Trophoblast cell (in vitro differentiated cells and primary cell): ENCODE measurements around the gene PKMYT1.

Experiments used
- DNase-seq, 2 donors: peaks; one replicate each; pipeline ENCODE4 v3.0.0-alpha.2; 2016
- H2AFZ ChIP-seq: 2 replicates; pipeline ENCODE4 v1.6.1; 2013; ENCODE audit warnings: low read length, moderate library complexity, mild to moderate bottlenecking; ENCODE audit not compliant: insufficient read depth, poor library complexity
- H2AK5ac ChIP-seq: 2 replicates; pipeline ENCODE4 v1.6.1; 2013; ENCODE audit warnings: mild to moderate bottlenecking, low read length
- H2BK120ac ChIP-seq: 2 replicates; pipeline ENCODE4 v1.6.1; 2013; ENCODE audit warnings: low read length, mild to moderate bottlenecking, moderate library complexity; ENCODE audit not compliant: insufficient read depth, poor library complexity
- H2BK12ac ChIP-seq: 2 replicates; pipeline ENCODE4 v1.6.1; 2013; ENCODE audit warnings: mild to moderate bottlenecking, low read length, moderate library complexity
- H2BK5ac ChIP-seq: 2 replicates; pipeline ENCODE4 v1.6.1; 2013; ENCODE audit warnings: low read length, low read depth, moderate library complexity, mild to moderate bottlenecking; ENCODE audit not compliant: poor library complexity
- H3K14ac ChIP-seq: 2 replicates; pipeline ENCODE4 v1.6.1; 2013; ENCODE audit warnings: mild to moderate bottlenecking, low read length
- H3K18ac ChIP-seq: 2 replicates; pipeline ENCODE4 v1.6.1; 2013; ENCODE audit warnings: mild to moderate bottlenecking, low read length
- H3K23ac ChIP-seq: 2 replicates; pipeline ENCODE4 v1.6.1; 2013; ENCODE audit warnings: low read length
- H3K27ac ChIP-seq: 2 replicates; pipeline ENCODE4 v1.5.1; 2013; ENCODE audit warnings: low read depth, mild to moderate bottlenecking, inconsistent platforms, low read length, moderate library complexity
- H3K27me3 ChIP-seq: 2 replicates; pipeline ENCODE4 v1.6.1; 2013; ENCODE audit warnings: inconsistent platforms, mild to moderate bottlenecking, low read length, moderate library complexity; ENCODE audit not compliant: insufficient read depth
- H3K36me3 ChIP-seq, 2 experiments: 1 replicate in 1 of 2; 2 replicates in 1 of 2; pipeline ENCODE4 v1.6.1; 2013; ENCODE audit warnings: low read length in 2 of 2, mild to moderate bottlenecking in 2 of 2, moderate library complexity in 1 of 2; ENCODE audit not compliant: insufficient read depth in 2 of 2, control insufficient read depth in 1 of 2
- H3K4ac ChIP-seq: 2 replicates; pipeline ENCODE4 v1.6.1; 2013; ENCODE audit warnings: low read depth, mild to moderate bottlenecking, low read length, moderate library complexity
- H3K4me1 ChIP-seq, 2 experiments: 1 replicate in 1 of 2; 2 replicates in 1 of 2; pipeline ENCODE4 v1.6.1; 2013; ENCODE audit warnings: low read length in 2 of 2, mild to moderate bottlenecking in 2 of 2, moderate library complexity in 1 of 2; ENCODE audit not compliant: insufficient read depth in 2 of 2, control insufficient read depth in 1 of 2
- H3K4me2 ChIP-seq: 2 replicates; pipeline ENCODE4 v1.6.1; 2013; ENCODE audit warnings: inconsistent platforms, mild to moderate bottlenecking, low read length, moderate library complexity
- H3K4me3 ChIP-seq: 2 replicates; pipeline ENCODE4 v1.5.1; 2013; ENCODE audit warnings: mild to moderate bottlenecking, low read depth, low read length, inconsistent platforms
- H3K79me1 ChIP-seq: one replicate; pipeline ENCODE4 v1.6.1; 2013; ENCODE audit warnings: low read length
- H3K79me2 ChIP-seq: 2 replicates; pipeline ENCODE4 v1.6.1; 2013; ENCODE audit warnings: low read length, mild to moderate bottlenecking; ENCODE audit not compliant: control insufficient read depth, insufficient read depth, poor library complexity
- H3K9ac ChIP-seq: 2 replicates; pipeline ENCODE4 v1.6.1; 2013; ENCODE audit warnings: mild to moderate bottlenecking, low read length
- H3K9me3 ChIP-seq: 2 replicates; pipeline ENCODE4 v1.6.1; 2013; ENCODE audit warnings: low read depth, mild to moderate bottlenecking, control low read depth, inconsistent platforms, low read length; ENCODE audit not compliant: insufficient read depth
- H4K12ac ChIP-seq: 2 replicates; pipeline ENCODE4 v1.6.1; 2013; ENCODE audit warnings: low read depth, mild to moderate bottlenecking, low read length, moderate library complexity
- H4K8ac ChIP-seq: 2 replicates; pipeline ENCODE4 v1.6.1; 2013; ENCODE audit warnings: low read depth, mild to moderate bottlenecking, low read length, moderate library complexity
- H4K91ac ChIP-seq: one replicate; pipeline ENCODE4 v1.6.1; 2013; ENCODE audit warnings: low read depth, mild to moderate bottlenecking, low read length, moderate library complexity
- WGBS: extraction: QIAGEN DNeasy Blood & Tissue Kit; methylation state at CpG from one replicate; pipeline ENCODE4 v1.1.7; 2013; ENCODE audit warnings: missing lambda C conversion rate; ENCODE audit not compliant: insufficient read length, insufficient coverage; ENCODE audit errors: extremely low coverage; 5-methylcytosine and 5-hydroxymethylcytosine counted together

The PKMYT1 gene

GRCh38 chr16:2942045-2942444 lies 38.2 kb downstream of the PKMYT1 start:
- H2BK5ac ChIP-seq, result no peak overlapping the region
- H3K27me3 ChIP-seq, result no peaks in the 10 kb centered on the region
- no peak overlapping the region for H4K8ac ChIP-seq
- H3K79me2 ChIP-seq, result no peaks in the 10 kb centered on the region
- H3K4ac ChIP-seq, result no peak overlapping the region
- H2AFZ ChIP-seq, result no peak overlapping the region
- no peak overlapping the region for H3K18ac ChIP-seq
- H4K91ac ChIP-seq, result no peak overlapping the region
- no peak overlapping the region for H3K23ac ChIP-seq
- H3K36me3 ChIP-seq, result peaks cover 25 to 31% of the 10 kb centered on the region in 2 experiments
- no peaks in the 10 kb centered on the region for H3K79me1 ChIP-seq
- H3K4me3 ChIP-seq, result no peak overlapping the region
- WGBS, result no CpG with 5 or more reads among the region's 4 CpGs
- no peak overlapping the region for H3K4me2 ChIP-seq
- H3K27ac ChIP-seq, result no peak overlapping the region
- H2AK5ac ChIP-seq, result no peak overlapping the region
- no peak for DNase-seq
- no peak overlapping the region for H2BK120ac ChIP-seq
- no peak overlapping the region for H2BK12ac ChIP-seq
- no peak overlapping the region for H3K9ac ChIP-seq
- H3K4me1 ChIP-seq, result no peaks in the 10 kb centered on the region
- H4K12ac ChIP-seq, result no peak overlapping the region
- H3K14ac ChIP-seq, result no peak overlapping the region
- no peaks in the 10 kb centered on the region for H3K9me3 ChIP-seq

- H2BK12ac ChIP-seq, result no peak overlapping the region
- no peak overlapping the region for H3K4me2 ChIP-seq
- no CpG with 5 or more reads among the region's 2 CpGs for WGBS
These were observed 40.3 kb downstream of the PKMYT1 start for GRCh38 chr16:2939968-2940367.

DNA sequence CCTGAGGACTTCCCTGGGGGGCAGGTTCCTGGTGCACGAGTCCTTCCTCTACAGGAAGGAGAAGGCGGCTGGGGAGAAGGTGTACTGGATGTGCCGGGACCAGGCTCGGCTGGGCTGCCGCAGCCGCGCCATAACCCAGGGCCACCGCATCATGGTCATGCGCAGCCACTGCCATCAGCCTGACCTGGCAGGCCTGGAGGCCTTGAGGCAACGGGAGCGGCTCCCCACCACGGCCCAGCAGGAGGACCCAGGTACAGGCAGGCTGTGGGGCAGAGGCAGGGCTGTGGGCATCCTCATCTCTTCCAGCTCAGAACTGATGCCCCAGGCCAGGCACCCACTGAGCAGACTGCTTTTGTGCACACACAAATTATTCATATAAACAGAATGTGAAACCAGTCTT lies 42.0 kb downstream of the PKMYT1 start:
- H4K8ac ChIP-seq, result no peak overlapping the region
- no peak overlapping the region for H2AFZ ChIP-seq
- H3K4me3 ChIP-seq, result no peak overlapping the region
- H4K12ac ChIP-seq, result no peak overlapping the region
- no peak overlapping the region for H4K91ac ChIP-seq
- no peak overlapping the region for H3K27ac ChIP-seq
- no peak overlapping the region for H3K4ac ChIP-seq
- no peak overlapping the region for H2BK120ac ChIP-seq
- H2BK5ac ChIP-seq, result no peak overlapping the region
- H3K9ac ChIP-seq, result no peak overlapping the region
- H3K36me3 ChIP-seq, result peaks cover 42 to 48% of the 10 kb centered on the region in 2 experiments
- H3K23ac ChIP-seq, result no peak overlapping the region
- H3K4me1 ChIP-seq, result no peaks in the 10 kb centered on the region
- no peak overlapping the region for H3K18ac ChIP-seq
- H2AK5ac ChIP-seq, result no peak overlapping the region
- H3K27me3 ChIP-seq, result no peaks in the 10 kb centered on the region
- no peaks in the 10 kb centered on the region for H3K9me3 ChIP-seq
- no peaks in the 10 kb centered on the region for H3K79me1 ChIP-seq
- DNase-seq, result no peak
- H2BK12ac ChIP-seq, result no peak overlapping the region
- H3K79me2 ChIP-seq, result no peaks in the 10 kb centered on the region
- no peak overlapping the region for H3K14ac ChIP-seq
- H3K4me2 ChIP-seq, result no peak overlapping the region
- no CpG with 5 or more reads among the region's 12 CpGs for WGBS

More at GRCh38 chr16:2939968-2940367, 40.3 kb downstream of the PKMYT1 start:
- no peak overlapping the region for H2AFZ ChIP-seq
- H4K8ac ChIP-seq, result no peak overlapping the region
- no peak overlapping the region for H3K27ac ChIP-seq
- H2AK5ac ChIP-seq, result no peak overlapping the region
- H2BK5ac ChIP-seq, result no peak overlapping the region
- no peaks in the 10 kb centered on the region for H3K79me1 ChIP-seq
- DNase-seq, result no peak
- no peak overlapping the region for H3K18ac ChIP-seq
- H3K4ac ChIP-seq, result no peak overlapping the region
- no peak overlapping the region for H3K4me3 ChIP-seq
- H3K79me2 ChIP-seq, result no peaks in the 10 kb centered on the region
- no peaks in the 10 kb centered on the region for H3K9me3 ChIP-seq
- H3K4me1 ChIP-seq, result no peaks in the 10 kb centered on the region
- no peak overlapping the region for H3K23ac ChIP-seq
- H3K27me3 ChIP-seq, result no peaks in the 10 kb centered on the region
- peaks cover 36 to 40% of the 10 kb centered on the region in 2 experiments for H3K36me3 ChIP-seq
- no peak overlapping the region for H4K12ac ChIP-seq
- no peak overlapping the region for H2BK120ac ChIP-seq
- H3K9ac ChIP-seq, result no peak overlapping the region
- H4K91ac ChIP-seq, result no peak overlapping the region
- H3K14ac ChIP-seq, result no peak overlapping the region

DNA sequence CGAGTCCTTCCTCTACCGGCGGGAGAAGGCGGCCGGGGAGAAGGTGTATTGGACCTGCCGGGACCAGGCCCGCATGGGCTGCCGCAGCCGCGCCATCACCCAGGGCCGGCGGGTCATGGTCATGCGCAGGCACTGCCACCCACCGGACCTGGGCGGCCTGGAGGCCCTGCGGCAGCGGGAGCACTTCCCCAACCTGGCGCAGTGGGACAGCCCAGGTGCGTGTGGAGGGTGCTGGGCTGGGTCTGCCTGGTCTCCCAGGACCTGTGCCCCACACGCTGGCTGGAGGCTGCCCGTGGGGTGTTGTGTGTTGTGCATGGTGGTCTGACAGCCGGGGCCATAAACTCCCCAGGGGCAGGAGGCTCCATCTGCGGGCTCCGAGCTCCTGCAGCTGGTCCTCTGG lies 43.1 kb downstream of the PKMYT1 start:
- no peak overlapping the region for H3K18ac ChIP-seq
- H3K4me1 ChIP-seq, result no peaks in the 10 kb centered on the region
- no peaks in the 10 kb centered on the region for H3K27me3 ChIP-seq
- no peak overlapping the region for H3K4ac ChIP-seq
- H3K36me3 ChIP-seq, result peaks cover 43 to 47% of the 10 kb centered on the region in 2 experiments
- no peaks in the 10 kb centered on the region for H3K79me1 ChIP-seq
- no peak for DNase-seq
- H2BK120ac ChIP-seq, result no peak overlapping the region
- no peak overlapping the region for H4K12ac ChIP-seq
- no peak overlapping the region for H3K27ac ChIP-seq
- H4K8ac ChIP-seq, result no peak overlapping the region
- no peak overlapping the region for H3K9ac ChIP-seq
- WGBS, result no CpG with 5 or more reads among the region's 24 CpGs
- no peak overlapping the region for H4K91ac ChIP-seq
- no peaks in the 10 kb centered on the region for H3K79me2 ChIP-seq
- no peak overlapping the region for H3K4me2 ChIP-seq
- H2AK5ac ChIP-seq, result no peak overlapping the region
- H3K4me3 ChIP-seq, result no peak overlapping the region
- no peak overlapping the region for H2BK12ac ChIP-seq
- no peak overlapping the region for H2AFZ ChIP-seq
- no peak overlapping the region for H3K14ac ChIP-seq
- H3K9me3 ChIP-seq, result no peaks in the 10 kb centered on the region
- no peak overlapping the region for H3K23ac ChIP-seq
- no peak overlapping the region for H2BK5ac ChIP-seq
